Dendritic cell treated with granulocyte-macrophage colony-stimulating factor and Interleukin-4, amounts not matched to agents 40 ng/mL and 50 ng/mL, for 4 days (primary cell): ENCODE measurements around the gene TBC1D8.

ENCODE experiments used
- H3K27ac Mint-ChIP-seq: one replicate; pipeline ENCODE4 v1.8.0; 2022; ENCODE audit warnings: mild to moderate bottlenecking, mixed read lengths
- H3K27me3 Mint-ChIP-seq: one replicate; pipeline ENCODE4 v1.8.0; 2022; ENCODE audit warnings: mild to moderate bottlenecking, mixed read lengths
- H3K36me3 Mint-ChIP-seq: one replicate; pipeline ENCODE4 v1.8.0; 2022; ENCODE audit warnings: low read depth, mixed read lengths
- H3K4me1 Mint-ChIP-seq: one replicate; pipeline ENCODE4 v1.8.0; 2022; ENCODE audit warnings: low read depth, mixed read lengths
- H3K4me3 Mint-ChIP-seq: one replicate; pipeline ENCODE4 v1.8.0; 2022; ENCODE audit warnings: mild to moderate bottlenecking, moderate library complexity, mixed read lengths
- H3K9me3 Mint-ChIP-seq: one replicate; pipeline ENCODE4 v1.8.0; 2022; ENCODE audit warnings: mixed read lengths
- intact Hi-C: fragments of 100-400 bp; cut with micrococcal nuclease; formaldehyde crosslinking; loops from one replicate; pipeline ENCODE4 v1.15.0; 2022

Gene TBC1D8

DNA sequence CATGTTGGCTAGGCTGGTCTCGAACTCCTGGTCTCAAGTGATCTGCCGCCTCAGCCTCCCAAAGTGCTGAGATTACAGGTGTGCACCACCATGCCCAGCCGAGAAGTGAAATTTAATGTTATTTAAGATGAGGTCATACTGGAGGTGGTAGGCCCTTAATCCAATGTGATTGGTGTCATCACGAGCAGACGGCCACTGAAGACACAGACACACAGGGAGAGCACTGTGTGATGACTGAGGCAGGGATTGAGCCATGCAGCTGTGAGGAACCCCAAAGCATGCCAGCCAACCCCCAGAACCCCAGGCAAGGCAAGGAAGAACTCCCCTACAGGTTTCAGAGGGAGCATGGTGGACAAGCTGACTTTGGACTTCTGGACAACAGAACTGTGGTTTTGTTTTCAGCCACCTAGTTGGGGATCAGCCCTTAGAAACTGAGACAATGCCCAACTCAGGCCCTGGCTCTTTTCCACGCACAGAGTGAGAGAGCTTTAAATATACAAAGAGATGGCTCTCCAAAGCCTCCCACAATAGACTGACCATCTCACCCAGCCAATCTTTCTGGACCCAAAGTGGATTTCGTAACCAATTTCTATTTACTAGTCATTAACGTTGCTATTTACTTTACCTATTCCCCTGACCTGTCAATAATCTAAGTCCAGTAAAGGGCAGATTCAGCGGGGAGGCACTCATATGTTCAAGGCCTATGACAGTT, 34.2 kb downstream of the TBC1D8 start:
- H3K4me1 Mint-ChIP-seq: peaks cover 55% of the 10 kb centered on the region

DNA sequence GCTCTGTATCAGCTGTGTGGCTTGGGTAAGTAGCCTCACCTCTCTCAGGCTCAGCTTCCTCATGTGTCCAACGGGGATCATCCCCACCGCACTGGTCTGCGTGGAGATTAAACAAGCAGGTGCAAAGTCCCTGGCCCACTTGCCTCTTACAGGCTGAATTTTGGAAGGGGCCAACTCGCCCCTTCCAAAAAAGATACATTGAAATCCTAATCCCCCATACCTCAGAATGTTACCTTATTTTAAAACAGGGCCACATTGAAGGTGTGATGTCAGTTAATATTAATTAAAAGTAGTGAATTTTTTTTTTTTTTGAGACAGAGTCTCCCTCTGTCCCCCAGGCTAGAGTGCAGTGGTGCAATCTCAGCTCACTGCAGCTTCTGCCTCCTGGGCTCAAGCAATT, 34.8 kb downstream of the TBC1D8 start:
- intact Hi-C loops: loop anchor here (10.0 kb wide), 1 partner anchor 102 kb away; no protein-coding TSS in a partner anchor
- no peaks in the 10 kb centered on the region for H3K27me3 Mint-ChIP-seq
- H3K9me3 Mint-ChIP-seq: no peaks in the 10 kb centered on the region
- peaks cover 62% of the 10 kb centered on the region for H3K4me1 Mint-ChIP-seq
- no peaks in the 10 kb centered on the region for H3K36me3 Mint-ChIP-seq
- H3K27ac Mint-ChIP-seq: no peak overlapping the region
- no peak overlapping the region for H3K4me3 Mint-ChIP-seq

More for the DNA sequence above, 34.2 kb downstream of the TBC1D8 start:
- Mint-ChIP-seq H3K36me3 (no peaks in the 10 kb centered on the region), H3K27ac (no peak overlapping the region), H3K9me3 (no peaks in the 10 kb centered on the region), H3K4me3 (no peak overlapping the region), H3K27me3 (no peaks in the 10 kb centered on the region)
- intact Hi-C loops: loop anchor here (10.0 kb wide), 1 partner anchor 102 kb away; no protein-coding TSS in a partner anchor

DNA sequence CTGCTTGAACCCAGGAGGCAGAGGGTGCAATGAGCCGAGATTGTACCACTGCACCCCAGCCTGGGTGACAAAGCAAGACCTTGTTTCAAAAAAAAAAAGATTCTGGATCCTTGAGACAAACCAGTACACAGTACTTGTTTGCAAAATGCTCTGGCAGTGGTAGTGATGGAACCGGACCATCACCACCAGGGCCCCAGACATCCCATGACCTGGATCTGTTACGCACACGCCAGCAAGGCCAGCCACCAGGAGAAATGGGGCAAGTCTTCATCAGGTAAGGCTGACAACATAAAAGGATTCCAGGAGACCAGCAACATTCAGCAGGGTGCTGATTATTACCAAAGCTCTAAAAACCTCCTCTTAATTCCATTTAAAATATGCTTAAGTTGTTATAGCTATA, 35.5 kb downstream of the TBC1D8 start:
- Mint-ChIP-seq H3K4me1 (peaks cover 64% of the 10 kb centered on the region), H3K4me3 (no peak overlapping the region), H3K36me3 (no peaks in the 10 kb centered on the region), H3K9me3 (no peaks in the 10 kb centered on the region), H3K27ac (no peak overlapping the region), H3K27me3 (no peaks in the 10 kb centered on the region)
- intact Hi-C loops: loop anchor here (10.0 kb wide), 1 partner anchor 101 kb away; no protein-coding TSS in a partner anchor

DNA sequence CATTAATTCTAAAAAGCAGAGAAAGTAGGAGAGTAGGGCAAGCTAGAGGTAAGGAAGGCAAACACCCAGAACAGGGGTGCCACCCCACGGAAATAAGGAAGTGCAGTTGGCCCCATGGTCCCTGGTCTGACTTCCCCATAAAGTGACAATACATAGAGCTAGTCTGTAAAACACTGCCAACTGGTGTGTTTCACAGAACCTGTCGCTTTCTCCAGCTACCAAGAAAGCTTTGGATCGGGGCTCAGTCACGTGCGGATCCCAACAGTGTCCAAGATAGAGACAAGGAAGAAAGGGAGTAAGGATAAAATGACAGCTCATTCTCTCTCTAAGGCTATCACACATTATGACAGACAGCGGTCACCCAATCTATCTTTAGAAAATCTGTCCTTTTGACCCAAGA, 36.4 kb downstream of the TBC1D8 start:
- intact Hi-C loops: loop anchor here (10.0 kb wide), 1 partner anchor 100 kb away; no protein-coding TSS in a partner anchor
- H3K27ac Mint-ChIP-seq: peak overlapping the region; percentile 73
- H3K36me3 Mint-ChIP-seq: no peaks in the 10 kb centered on the region
- H3K9me3 Mint-ChIP-seq: no peaks in the 10 kb centered on the region
- H3K4me3 Mint-ChIP-seq: no peak overlapping the region
- no peaks in the 10 kb centered on the region for H3K27me3 Mint-ChIP-seq
- peaks cover 59% of the 10 kb centered on the region for H3K4me1 Mint-ChIP-seq

DNA sequence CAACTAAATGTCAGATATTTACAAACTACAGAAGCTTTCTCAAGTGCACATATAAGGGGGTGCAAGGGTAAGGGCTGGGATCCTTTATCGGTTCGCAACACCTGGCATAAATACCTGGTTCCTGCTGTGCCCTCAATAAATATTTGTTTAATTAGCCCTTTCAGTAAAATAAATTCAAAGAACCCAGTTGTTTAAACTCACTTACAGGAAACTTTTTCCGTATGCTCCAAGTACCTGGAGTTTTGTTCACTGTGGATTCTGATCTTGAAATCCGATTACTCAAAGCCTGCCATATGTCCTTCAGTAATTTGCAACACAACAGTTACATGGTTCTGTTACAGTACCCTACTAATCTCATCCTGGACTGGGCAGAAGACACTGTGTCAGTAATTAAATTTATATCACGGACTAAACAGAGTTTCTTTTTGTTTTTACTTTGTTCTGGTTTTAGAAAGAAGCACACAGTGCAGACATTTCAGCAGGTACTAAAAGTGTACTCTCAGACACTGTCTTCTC, 36.9 kb downstream of the TBC1D8 start:
- Mint-ChIP-seq H3K9me3 (no peaks in the 10 kb centered on the region), H3K4me3 (no peak overlapping the region), H3K4me1 (peaks cover 54% of the 10 kb centered on the region), H3K27ac (peak overlapping the region; percentile 73), H3K36me3 (no peaks in the 10 kb centered on the region), H3K27me3 (no peaks in the 10 kb centered on the region)
- intact Hi-C loops: loop anchor here (10.0 kb wide), 1 partner anchor 100 kb away; no protein-coding TSS in a partner anchor

DNA sequence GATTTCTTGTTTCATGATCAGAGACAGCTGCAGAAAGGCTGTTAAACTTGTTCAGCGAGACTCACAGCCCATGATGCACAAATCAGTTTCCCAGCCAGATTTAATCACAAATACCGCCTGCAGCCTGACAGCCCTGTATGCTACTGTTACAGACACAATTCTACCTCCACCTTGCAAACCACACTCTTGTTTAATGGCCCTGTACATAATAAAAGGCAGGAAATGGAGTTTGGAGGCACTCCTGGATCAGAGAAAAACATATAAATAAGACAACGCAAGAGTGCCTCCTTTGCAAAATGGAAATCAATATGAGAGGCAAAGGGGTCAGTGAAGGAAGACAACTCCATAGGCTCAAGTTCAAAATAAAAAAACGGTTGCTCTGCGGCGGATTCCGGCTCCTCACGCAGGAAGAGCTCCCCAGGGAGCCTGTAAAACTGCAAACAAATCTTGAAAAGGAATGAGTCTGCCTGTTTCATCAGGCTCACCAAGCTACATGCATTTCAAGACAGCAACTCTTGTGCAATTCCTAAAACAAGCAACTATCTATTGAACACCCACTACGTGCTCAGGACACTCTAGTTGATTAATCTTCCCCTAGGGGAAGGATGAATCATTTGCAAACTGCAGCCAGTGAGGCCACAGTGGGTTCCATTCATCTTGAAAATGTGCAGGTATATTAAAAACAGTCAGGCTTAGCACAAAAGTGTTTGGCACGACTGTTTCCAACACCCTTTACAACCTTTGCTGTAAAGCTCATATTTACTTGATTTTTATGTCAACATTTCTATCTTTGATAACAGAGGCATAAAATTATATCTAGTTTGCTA, 37.5 kb downstream of the TBC1D8 start:
- Mint-ChIP-seq H3K36me3 (no peaks in the 10 kb centered on the region), H3K9me3 (no peaks in the 10 kb centered on the region), H3K27ac (peak overlapping the region; percentile 60), H3K27me3 (no peaks in the 10 kb centered on the region), H3K4me1 (peaks cover 50% of the 10 kb centered on the region), H3K4me3 (no peak overlapping the region)
- intact Hi-C loops: loop anchor here (10.0 kb wide), 1 partner anchor 99 kb away; no protein-coding TSS in a partner anchor

DNA sequence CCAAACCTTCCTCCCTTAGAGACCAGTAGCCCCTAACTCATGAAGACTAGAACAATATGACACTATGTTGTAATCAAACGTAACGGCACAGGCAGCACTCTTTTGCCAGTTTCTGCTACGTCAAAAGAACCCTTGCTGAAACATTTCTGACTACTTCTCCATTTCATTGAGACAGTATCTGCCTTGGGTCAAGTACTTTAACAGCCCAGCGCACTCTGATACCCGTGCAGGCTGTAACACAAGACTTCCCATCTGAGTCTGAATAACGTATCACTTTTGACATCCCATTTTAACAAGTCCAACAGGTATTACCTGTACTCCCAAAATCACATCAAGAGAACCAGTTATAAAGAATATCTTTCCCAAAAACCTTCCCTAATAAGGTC, 38.4 kb downstream of the TBC1D8 start:
- Mint-ChIP-seq H3K27ac (peak overlapping the region; percentile 60), H3K9me3 (no peaks in the 10 kb centered on the region), H3K4me3 (no peak overlapping the region), H3K27me3 (no peaks in the 10 kb centered on the region), H3K4me1 (peaks cover 46% of the 10 kb centered on the region), H3K36me3 (no peaks in the 10 kb centered on the region)
- intact Hi-C loops: loop anchor here (1.0 to 10.0 kb wide), 2 partner anchors 13 to 98 kb away; no protein-coding TSS in a partner anchor

DNA sequence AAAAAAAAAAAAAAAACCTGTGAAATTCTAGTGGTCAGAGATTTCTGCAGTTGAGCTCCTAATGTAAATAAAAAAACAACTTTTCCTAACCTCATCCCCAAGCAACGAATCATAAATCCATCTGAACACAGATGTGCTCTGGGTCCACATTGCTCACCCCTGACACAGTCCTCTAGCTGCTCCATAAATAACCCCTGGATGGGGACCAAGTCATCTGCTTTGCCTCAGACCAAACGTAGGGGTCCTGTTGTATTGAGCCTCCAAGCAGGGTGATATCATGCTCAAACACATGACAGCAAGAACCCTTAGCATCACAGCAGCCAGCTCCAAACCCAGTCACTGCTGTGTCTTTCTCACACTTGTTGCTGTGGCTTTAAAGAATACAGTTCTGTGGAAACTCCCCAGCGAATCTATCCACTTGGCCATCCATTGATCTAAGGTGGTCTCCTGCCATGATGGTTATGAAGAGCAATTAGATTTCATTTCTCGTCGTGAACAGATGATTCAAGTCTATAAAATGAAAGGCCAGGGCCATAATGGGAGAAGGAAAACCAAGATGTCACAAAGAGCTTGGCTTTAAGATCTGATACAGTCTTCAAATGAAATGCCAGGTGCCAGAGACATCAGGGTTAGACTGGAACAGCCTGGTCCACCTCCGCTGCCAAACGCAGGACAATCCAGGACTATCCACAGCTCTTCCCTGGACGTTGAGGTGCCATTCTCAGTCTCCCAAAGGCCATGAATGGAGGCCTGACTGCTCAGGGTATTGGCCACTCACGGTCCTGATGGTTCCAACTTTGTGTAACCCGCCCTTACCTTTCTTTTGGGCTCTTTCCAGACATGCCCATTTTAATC, 39.0 kb downstream of the TBC1D8 start:
- Mint-ChIP-seq H3K27me3 (no peaks in the 10 kb centered on the region), H3K4me1 (peaks cover 45% of the 10 kb centered on the region), H3K4me3 (no peak overlapping the region), H3K36me3 (no peaks in the 10 kb centered on the region), H3K27ac (peak overlapping the region; percentile 60), H3K9me3 (no peaks in the 10 kb centered on the region)
- intact Hi-C loops: loop anchor here (1.0 to 10.0 kb wide), 2 partner anchors 13 to 97 kb away; no protein-coding TSS in a partner anchor

DNA sequence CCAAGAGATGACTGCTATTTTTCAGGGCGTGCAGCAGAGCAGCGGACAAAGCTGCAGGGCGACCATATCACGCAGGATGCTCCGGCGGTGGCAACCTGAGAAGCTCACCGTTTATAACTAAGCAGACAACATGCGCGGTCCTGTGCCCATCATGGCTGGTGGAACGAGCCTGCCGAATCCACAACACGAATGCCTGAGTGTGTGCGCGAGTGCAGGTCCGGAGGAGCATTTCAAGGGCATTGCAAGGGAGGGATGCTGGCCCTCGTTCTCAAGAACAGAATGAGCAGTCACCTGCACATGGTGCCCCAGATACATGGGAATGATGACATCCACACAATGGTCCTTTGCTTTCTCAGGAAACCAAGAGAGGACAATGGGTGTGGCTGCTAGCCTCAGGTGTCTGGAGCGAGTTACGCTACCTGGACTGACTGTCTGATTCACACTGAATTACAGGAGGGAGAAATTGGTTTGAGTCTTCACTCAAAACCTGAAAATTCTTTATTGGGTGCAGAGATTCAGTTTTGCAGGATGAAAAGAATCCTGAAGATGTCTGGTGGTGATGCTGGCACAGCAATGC, 39.8 kb downstream of the TBC1D8 start:
- H3K4me3 Mint-ChIP-seq: no peak overlapping the region
- H3K4me1 Mint-ChIP-seq: peaks cover 45% of the 10 kb centered on the region
- no peaks in the 10 kb centered on the region for H3K27me3 Mint-ChIP-seq
- H3K36me3 Mint-ChIP-seq: no peaks in the 10 kb centered on the region
- H3K27ac Mint-ChIP-seq: no peak overlapping the region
- intact Hi-C loops: loop anchor here (10.0 kb wide), 1 partner anchor 97 kb away; no protein-coding TSS in a partner anchor
- H3K9me3 Mint-ChIP-seq: no peaks in the 10 kb centered on the region

DNA sequence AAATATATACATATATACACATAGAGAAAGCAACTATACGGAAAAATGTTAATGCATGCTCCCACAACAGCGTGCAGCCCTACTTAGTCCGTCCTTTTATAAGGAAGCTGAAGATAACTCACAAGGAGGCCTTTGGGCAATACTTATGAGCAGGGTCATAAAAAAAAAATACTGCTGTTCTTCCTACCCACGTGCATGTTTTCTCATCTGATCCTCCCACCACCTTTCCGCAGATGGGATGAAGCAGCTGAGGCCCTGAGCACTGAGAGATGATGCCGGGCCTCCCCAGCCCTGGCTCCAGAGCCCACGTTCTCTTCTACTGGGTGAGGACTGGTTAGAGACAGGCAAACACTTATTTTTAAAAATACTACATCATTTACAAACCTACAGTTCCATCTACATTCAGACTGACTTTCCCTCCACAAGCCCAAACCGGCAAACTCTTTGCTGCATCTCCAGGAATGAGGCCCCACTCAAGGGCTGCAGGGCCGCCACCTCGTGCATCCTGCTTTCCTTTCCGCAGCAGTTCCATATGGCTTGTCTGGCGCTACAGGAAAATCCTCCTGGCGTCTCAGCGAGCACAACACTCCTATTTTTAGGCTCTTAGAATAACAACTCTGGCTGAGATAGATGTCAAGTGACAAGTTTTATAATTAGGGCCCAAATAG, 41.6 kb downstream of the TBC1D8 start:
- Mint-ChIP-seq H3K4me3 (no peak overlapping the region), H3K36me3 (no peaks in the 10 kb centered on the region), H3K4me1 (peaks cover 31% of the 10 kb centered on the region), H3K27me3 (no peaks in the 10 kb centered on the region), H3K9me3 (no peaks in the 10 kb centered on the region), H3K27ac (no peak overlapping the region)
- intact Hi-C loops: loop anchor here (10.0 kb wide), 1 partner anchor 95 kb away; no protein-coding TSS in a partner anchor

DNA sequence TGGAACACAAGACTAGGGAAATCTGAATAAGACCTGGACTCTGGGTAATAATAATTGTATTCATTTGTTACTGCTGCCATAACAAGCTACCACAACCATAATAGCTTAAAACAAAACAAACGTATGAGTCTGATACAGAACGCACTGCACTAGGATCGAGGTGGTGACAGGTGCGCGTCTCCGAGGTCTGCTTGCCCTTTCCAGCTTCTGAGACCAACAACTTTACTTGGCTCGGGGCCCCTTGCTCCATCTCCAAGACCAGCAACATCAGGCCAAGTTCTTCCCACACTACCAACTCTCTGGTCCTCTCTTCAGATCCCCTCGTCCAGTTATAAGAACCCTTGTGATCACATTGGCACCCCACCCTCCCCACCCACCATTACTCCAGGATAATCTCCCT, 42.8 kb downstream of the TBC1D8 start:
- Mint-ChIP-seq H3K27me3 (no peaks in the 10 kb centered on the region), H3K36me3 (no peaks in the 10 kb centered on the region), H3K4me1 (peaks cover 23% of the 10 kb centered on the region), H3K9me3 (peaks cover 1% of the 10 kb centered on the region), H3K27ac (no peak overlapping the region), H3K4me3 (no peak overlapping the region)
- intact Hi-C loops: no loop called here

DNA sequence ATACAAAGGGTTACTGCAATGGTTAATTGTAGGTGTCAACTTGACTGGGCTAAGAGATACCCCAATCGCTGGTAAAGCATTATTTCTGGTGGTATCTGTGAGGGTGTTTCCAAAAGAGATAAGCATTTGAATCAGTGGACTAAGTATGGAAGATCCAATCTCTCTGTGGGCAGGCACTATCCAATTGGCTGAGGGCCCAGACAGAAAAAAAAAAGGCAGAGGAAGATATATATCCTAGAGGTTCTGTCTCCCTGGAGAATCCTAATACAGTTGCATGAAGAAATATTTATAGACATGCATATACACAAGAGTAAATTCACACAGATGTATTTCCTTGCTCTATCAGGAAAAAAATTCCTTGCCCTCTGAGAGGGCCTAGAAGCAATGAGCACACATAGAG, 43.9 kb downstream of the TBC1D8 start:
- H3K9me3 Mint-ChIP-seq: peaks cover 13% of the 10 kb centered on the region
- peaks cover 12% of the 10 kb centered on the region for H3K4me1 Mint-ChIP-seq
- H3K4me3 Mint-ChIP-seq: no peak overlapping the region
- H3K36me3 Mint-ChIP-seq: no peaks in the 10 kb centered on the region
- H3K27me3 Mint-ChIP-seq: no peaks in the 10 kb centered on the region
- intact Hi-C loops: no loop called here
- H3K27ac Mint-ChIP-seq: no peak overlapping the region
